Stimulated activated naive CD8-positive, alpha-beta T cell treated with anti-CD3 and anti-CD28 coated beads, Interleukin-15, amount 100 ng/mL, for 72 hours (primary cell): ENCODE results near the gene PARP8.
"Not testable (repeated sequence)": the region's sequence is repeated elsewhere in the genome, so short reads cannot be mapped to it uniquely, and the experiment has no call there.

Experiments
- ATAC-seq: fragments of 150-1000 bp; cut with Tn5 transposase; 2 replicates; pipeline ENCODE4 v1.10.0; 2021; ENCODE audit warnings: mild to moderate bottlenecking, moderate library complexity
- DNase-seq, 2 donors: peaks; one replicate each; pipeline ENCODE4 v3.0.0; 2021 to 2022
- H3K27ac Mint-ChIP-seq, 2 donors: one replicate each; pipeline ENCODE4 v1.8.0; 2022; ENCODE audit warnings: mild to moderate bottlenecking in 2 of 2, mixed read lengths in 2 of 2, moderate library complexity in 2 of 2
- H3K27me3 Mint-ChIP-seq: one replicate; pipeline ENCODE4 v1.8.0; 2022; ENCODE audit warnings: mixed read lengths
- H3K4me1 Mint-ChIP-seq: one replicate; pipeline ENCODE4 v1.8.0; 2022; ENCODE audit warnings: mild to moderate bottlenecking, mixed read lengths
- H3K4me3 Mint-ChIP-seq, 2 donors: one replicate each; pipeline ENCODE4 v1.8.0; 2022; ENCODE audit warnings: mild to moderate bottlenecking in 2 of 2, mixed read lengths in 2 of 2, moderate library complexity in 1 of 2
- H3K9me3 Mint-ChIP-seq, 2 donors: one replicate each; pipeline ENCODE4 v1.8.0; 2022; ENCODE audit warnings: mixed read lengths in 2 of 2

Gene PARP8

GRCh38 chr5:50666261-50667022 is at the start of gene PARP8:
PARP8 (plus strand) TSS chr5:50666637; CDS start chr5:50667096, 459 bp downstream.
- H3K27me3 Mint-ChIP-seq = no peaks in the 10 kb centered on the region
- H3K4me3 Mint-ChIP-seq = peak within 1 kb of the TSS; percentile 93 to 98
- ATAC-seq (peak; percentile 62), DNase-seq (peak; percentile 59 to 60)
- peaks cover 51% of the 10 kb centered on the region for H3K4me1 Mint-ChIP-seq
- H3K27ac Mint-ChIP-seq = peak within 1 kb of the TSS; percentile 99 to 100
- no peaks in the 10 kb centered on the region for H3K9me3 Mint-ChIP-seq

- no peak for ATAC-seq
- DNase-seq = no peak
- H3K4me1 Mint-ChIP-seq = peaks cover 11% of the 10 kb centered on the region
- H3K4me3 Mint-ChIP-seq = no peak overlapping the region
- no peak overlapping the region for H3K27ac Mint-ChIP-seq
- H3K9me3 Mint-ChIP-seq = peaks cover 12 to 18% of the 10 kb centered on the region in 2 donors
- H3K27me3 Mint-ChIP-seq = no peaks in the 10 kb centered on the region
Measured at GRCh38 chr5:50623666-50624065, 42.8 kb upstream of the PARP8 start.

GRCh38 chr5:50634866-50635265 is 31.6 kb upstream of the PARP8 start:
- not testable (repeated sequence) for H3K27me3 Mint-ChIP-seq, ATAC-seq, H3K27ac Mint-ChIP-seq
- Mint-ChIP-seq H3K4me1 (peaks cover 54% of the 10 kb centered on the region), H3K9me3 (peaks cover 0 to 10% of the 10 kb centered on the region in 2 donors), H3K4me3 (peak overlapping the region; percentile 24 to 49)
- DNase-seq = peak in 1 of 2 donors; percentile 58

- H3K9me3 Mint-ChIP-seq = peaks cover 0 to 13% of the 10 kb centered on the region in 2 donors
- ATAC-seq, H3K27me3 Mint-ChIP-seq, DNase-seq: not testable (repeated sequence)
- peak overlapping the region; percentile 47 to 59 for H3K4me3 Mint-ChIP-seq
- peaks cover 46% of the 10 kb centered on the region for H3K4me1 Mint-ChIP-seq
- H3K27ac Mint-ChIP-seq = peak overlapping the region; percentile 34 to 90
Measured at GRCh38 chr5:50637576-50637975, 28.9 kb upstream of the PARP8 start.

- Mint-ChIP-seq H3K4me3 (no peak overlapping the region), H3K27me3 (no peaks in the 10 kb centered on the region), H3K9me3 (peaks cover 0 to 6% of the 10 kb centered on the region in 2 donors), H3K4me1 (peaks cover 23% of the 10 kb centered on the region), H3K27ac (no peak overlapping the region)
- ATAC-seq = no peak
- no peak for DNase-seq
Measured at GRCh38 chr5:50646591-50646990, 19.8 kb upstream of the PARP8 start.

GRCh38 chr5:50647726-50648125 is 18.7 kb upstream of the PARP8 start:
- DNase-seq (no peak), ATAC-seq (no peak)
- Mint-ChIP-seq H3K4me1 (peaks cover 23% of the 10 kb centered on the region), H3K27me3 (no peaks in the 10 kb centered on the region), H3K9me3 (peaks cover 0 to 1% of the 10 kb centered on the region in 2 donors), H3K4me3 (no peak overlapping the region), H3K27ac (no peak overlapping the region)

GRCh38 chr5:50653946-50654345 is 12.5 kb upstream of the PARP8 start:
- no peaks in the 10 kb centered on the region for H3K27me3 Mint-ChIP-seq
- peaks cover 33% of the 10 kb centered on the region for H3K4me1 Mint-ChIP-seq
- ATAC-seq (no peak), DNase-seq (no peak)
- no peak overlapping the region for H3K27ac Mint-ChIP-seq
- H3K4me3 Mint-ChIP-seq = no peak overlapping the region
- no peaks in the 10 kb centered on the region for H3K9me3 Mint-ChIP-seq

GRCh38 chr5:50655067-50655809 is 11.2 kb upstream of the PARP8 start:
- DNase-seq (no peak), ATAC-seq (no peak)
- Mint-ChIP-seq H3K9me3 (no peaks in the 10 kb centered on the region), H3K4me1 (peaks cover 26% of the 10 kb centered on the region), H3K4me3 (no peak overlapping the region), H3K27me3 (no peaks in the 10 kb centered on the region), H3K27ac (no peak overlapping the region)

GRCh38 chr5:50655810-50656205 is 10.6 kb upstream of the PARP8 start:
- H3K27ac Mint-ChIP-seq = no peak overlapping the region
- H3K4me1 Mint-ChIP-seq = peaks cover 26% of the 10 kb centered on the region
- H3K9me3 Mint-ChIP-seq = no peaks in the 10 kb centered on the region
- ATAC-seq (no peak), DNase-seq (no peak)
- H3K4me3 Mint-ChIP-seq = no peak overlapping the region
- no peaks in the 10 kb centered on the region for H3K27me3 Mint-ChIP-seq

- no peak for ATAC-seq
- H3K4me1 Mint-ChIP-seq = peaks cover 26% of the 10 kb centered on the region
- H3K4me3 Mint-ChIP-seq = no peak overlapping the region
- no peaks in the 10 kb centered on the region for H3K9me3 Mint-ChIP-seq
- H3K27me3 Mint-ChIP-seq = no peaks in the 10 kb centered on the region
- no peak for DNase-seq
- H3K27ac Mint-ChIP-seq = no peak overlapping the region
Measured at GRCh38 chr5:50657044-50657443, 9.4 kb upstream of the PARP8 start.

- no peak for ATAC-seq
- Mint-ChIP-seq H3K4me1 (peaks cover 35% of the 10 kb centered on the region), H3K9me3 (no peaks in the 10 kb centered on the region), H3K27me3 (no peaks in the 10 kb centered on the region), H3K27ac (no peak overlapping the region), H3K4me3 (no peak overlapping the region)
- no peak for DNase-seq
Measured at GRCh38 chr5:50658246-50658645, 8.2 kb upstream of the PARP8 start.

- Mint-ChIP-seq H3K4me3 (no peak overlapping the region), H3K4me1 (peaks cover 34% of the 10 kb centered on the region), H3K27ac (no peak overlapping the region), H3K9me3 (no peaks in the 10 kb centered on the region), H3K27me3 (no peaks in the 10 kb centered on the region)
- ATAC-seq = no peak
- no peak for DNase-seq
Measured at GRCh38 chr5:50663636-50664035, 2.8 kb upstream of the PARP8 start.

- no peaks in the 10 kb centered on the region for H3K9me3 Mint-ChIP-seq
- no peak for ATAC-seq
- DNase-seq = no peak
- H3K4me3 Mint-ChIP-seq = peak overlapping the region; percentile 93 to 94
- no peaks in the 10 kb centered on the region for H3K27me3 Mint-ChIP-seq
- H3K27ac Mint-ChIP-seq = peak overlapping the region in 1 of 2 donors; percentile 99
- H3K4me1 Mint-ChIP-seq = peaks cover 41% of the 10 kb centered on the region
Measured at GRCh38 chr5:50665091-50665490, 1.3 kb upstream of the PARP8 start.

- not testable (repeated sequence) for H3K9me3 Mint-ChIP-seq, H3K27me3 Mint-ChIP-seq, ATAC-seq
- H3K4me3 Mint-ChIP-seq = peak overlapping the region; percentile 93 to 94
- H3K4me1 Mint-ChIP-seq = peaks cover 45% of the 10 kb centered on the region
- peak; percentile 34 to 43 for DNase-seq
- peak overlapping the region; percentile 99 to 100 for H3K27ac Mint-ChIP-seq
Measured at GRCh38 chr5:50665761-50666202, 655 bp upstream of the PARP8 start.

- Mint-ChIP-seq H3K27ac (peak overlapping the region; percentile 99 to 100), H3K4me3 (peak overlapping the region; percentile 91 to 98), H3K4me1 (peaks cover 56% of the 10 kb centered on the region), H3K27me3 (no peaks in the 10 kb centered on the region), H3K9me3 (no peaks in the 10 kb centered on the region)
- ATAC-seq (peak; percentile 56), DNase-seq (no peak)
Measured at GRCh38 chr5:50667023-50667652, 701 bp downstream of the PARP8 start.
